Stimulated activated CD4-positive, alpha-beta T cell treated with anti-CD3 and anti-CD28 coated beads, Interleukin-1b, Interleukin-23, amount 100 ng/mL, for 4 hours (primary cell): ENCODE measurements around the gene LHFPL6.

Experiments used
- DNase-seq, 2 donors: peaks; one replicate each; pipeline ENCODE4 v3.0.0-alpha.2; 2020; ENCODE audit warnings: low read depth in 2 of 2

LHFPL6 gene

DNA sequence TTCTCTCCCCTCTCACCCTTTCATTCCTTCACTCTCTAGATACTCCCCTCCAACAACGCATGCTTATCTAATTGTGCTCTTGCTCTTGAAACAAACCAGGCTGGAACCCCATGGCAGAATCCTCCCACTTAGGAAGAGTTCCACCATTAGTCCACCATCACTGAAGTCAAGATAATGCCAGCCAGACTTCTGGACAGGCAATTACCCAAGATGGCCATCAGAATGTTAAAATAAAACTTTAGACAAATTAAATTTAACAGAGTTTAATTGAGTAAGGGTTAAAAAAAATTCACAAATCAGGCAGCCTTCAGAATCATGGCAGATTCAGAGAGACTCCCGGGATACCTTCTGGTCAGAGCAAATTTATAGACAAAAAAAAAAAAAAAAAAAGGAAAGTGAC is 221.5 kb downstream of the LHFPL6 start:
- no peak for DNase-seq

DNA sequence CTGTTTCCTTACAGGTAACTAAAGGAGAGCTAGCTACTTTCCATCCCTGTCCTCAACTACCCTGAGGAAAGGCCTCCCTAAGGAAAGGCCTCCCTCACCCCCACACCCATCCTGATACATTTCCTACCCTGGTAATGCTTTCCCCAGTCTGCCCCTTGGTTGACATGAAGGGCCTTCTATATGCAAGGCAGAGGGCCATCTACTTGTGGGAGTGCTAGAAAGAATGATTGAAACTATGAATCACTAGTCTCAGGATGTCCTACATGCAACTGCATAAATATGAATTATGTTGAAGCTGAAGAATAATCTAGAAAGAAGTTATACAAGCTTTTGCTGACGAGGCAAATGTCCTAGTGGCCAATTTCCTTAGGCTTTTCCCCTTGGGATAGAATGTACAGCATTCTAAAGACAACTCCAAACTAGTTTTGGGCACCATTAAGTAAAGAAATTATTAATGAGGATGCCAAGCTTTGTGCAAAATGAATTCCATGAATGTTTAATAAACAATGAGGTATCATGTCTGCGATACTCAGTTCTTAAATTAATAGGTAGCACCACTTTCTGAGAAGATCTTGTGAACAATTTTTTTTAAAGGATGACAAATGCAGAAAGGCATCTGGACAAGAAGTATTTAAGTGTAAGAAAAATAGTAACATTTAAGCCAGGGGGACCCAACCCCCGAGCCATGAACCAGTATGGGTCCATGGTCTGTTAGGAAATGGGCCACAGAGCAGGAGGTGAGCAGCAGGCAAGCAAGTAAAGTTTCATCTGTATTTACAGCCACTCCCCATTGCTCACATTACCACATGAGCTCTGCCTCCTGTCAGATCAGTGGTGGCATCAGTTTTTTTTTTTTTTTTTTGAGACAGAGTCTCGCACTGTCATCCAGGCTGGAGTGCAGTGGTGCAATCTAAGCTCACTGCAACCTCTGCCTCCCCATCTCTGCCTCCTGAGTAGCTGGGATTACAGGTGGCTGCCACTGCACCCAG is 223.0 kb downstream of the LHFPL6 start:
- DNase-seq, result no peak

DNA sequence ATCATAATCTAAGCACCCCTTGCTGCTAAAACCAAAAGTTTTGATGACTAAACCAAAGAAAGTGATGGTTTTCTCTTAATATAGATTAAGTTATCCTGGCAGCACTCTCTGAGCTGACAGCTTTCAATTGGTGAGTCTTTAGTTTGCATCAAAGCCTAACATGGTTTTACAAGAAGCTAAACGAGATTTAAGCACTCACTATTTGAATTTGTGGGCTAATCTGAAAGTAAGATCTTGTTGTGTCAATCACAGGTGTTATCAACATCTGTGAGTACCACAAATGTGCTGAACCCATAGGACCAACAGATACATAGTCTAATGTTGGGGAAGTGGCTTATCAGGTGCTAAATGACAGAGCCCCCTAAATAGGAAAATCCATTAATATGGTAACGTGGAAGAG is 223.9 kb downstream of the LHFPL6 start:
- no peak for DNase-seq

DNA sequence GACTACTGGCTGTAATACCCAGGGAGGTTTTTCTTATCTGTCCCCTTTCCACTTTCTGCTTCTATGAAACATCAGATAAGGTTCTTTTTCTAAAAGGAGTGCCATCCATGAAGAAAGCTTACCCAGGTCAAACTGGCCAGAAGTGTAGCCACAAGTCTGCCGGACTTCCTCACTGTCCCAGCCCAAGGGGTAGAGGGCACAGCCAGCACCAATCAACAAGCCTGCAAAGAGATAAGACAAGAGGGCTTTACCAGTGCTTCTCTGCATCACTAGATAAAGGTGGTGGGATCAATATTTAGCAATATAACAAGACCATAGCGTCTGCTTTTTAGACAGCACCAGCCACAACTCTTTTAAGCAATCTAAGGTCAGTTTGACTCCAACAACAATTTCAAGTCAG is 224.7 kb downstream of the LHFPL6 start:
- DNase-seq, result no peak

DNA sequence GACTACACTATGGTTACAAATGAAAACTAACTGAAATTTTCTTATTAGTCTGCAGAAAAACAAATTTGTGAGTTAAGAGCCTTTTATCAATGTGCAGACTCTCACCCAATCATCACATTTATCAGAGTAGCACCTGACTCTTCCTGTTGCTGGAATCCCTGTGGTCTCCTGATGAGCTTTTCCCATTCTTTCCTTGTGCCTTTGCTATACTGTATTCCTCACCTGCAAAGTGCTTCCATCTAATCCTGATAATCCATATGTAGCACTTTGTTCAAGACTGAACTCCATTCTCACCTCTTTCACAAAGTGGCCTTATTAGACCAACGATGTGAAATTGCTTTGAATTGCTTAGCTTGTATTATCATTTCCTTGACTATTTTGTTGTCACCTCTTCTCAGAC is 225.3 kb downstream of the LHFPL6 start:
- no peak for DNase-seq

DNA sequence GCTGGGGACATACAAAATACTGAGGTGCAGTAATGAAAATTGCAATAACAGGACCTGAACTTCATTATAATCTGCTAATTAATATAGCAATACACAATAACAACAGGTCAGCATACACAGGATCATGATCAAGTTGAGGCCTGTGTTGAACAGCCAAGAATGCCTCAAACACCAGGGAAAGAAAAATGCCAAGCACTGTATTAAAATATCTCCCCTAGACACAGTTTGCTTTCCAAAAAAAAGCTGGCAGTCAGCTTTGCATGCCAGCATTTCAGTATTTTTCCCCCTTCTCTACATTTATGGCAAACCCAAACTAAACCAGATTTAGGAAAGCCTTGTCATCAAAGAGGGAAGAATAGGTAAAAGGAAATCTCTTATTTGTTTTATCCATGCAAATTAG is 226.9 kb downstream of the LHFPL6 start:
- DNase-seq, result no peak

DNA sequence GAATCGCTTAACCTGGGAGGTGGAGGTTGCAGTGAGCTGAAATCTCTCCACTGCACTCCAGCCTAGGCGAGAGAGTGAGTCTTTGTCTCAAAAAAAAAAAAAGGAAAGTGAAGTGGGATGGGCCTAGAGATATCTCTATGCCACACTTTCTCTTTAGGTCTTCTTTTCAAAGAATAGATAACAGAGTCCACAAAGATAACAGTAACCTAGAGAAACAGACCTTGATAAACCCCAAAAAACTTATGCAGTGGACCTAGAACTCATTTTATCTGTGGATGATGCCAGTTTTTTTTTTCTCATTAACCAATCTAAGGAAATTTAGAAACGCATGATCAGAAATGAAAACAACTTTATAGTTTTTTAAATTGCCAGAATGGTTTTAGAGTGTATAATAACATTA is 227.4 kb downstream of the LHFPL6 start:
- DNase-seq, result no peak

DNA sequence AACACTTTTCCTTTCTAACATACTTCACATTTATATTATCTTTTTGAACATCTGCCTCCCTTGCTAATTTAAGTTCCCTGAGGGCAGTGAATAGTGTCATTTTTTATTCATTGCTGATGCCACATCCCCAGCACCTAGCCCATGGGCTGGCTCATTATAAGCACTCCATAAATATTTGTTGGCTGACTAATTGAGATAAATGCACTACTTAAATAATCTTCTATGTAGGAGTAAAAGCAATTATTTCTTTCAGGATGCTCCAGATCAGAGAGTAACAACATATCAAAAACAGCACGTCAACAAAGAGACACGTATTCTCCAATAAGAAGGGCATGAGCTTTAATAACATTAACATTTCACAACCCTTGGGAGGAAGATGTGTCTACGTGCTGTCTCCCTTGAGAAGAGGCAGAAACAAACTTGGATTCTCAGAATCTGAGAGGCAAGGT is 228.2 kb downstream of the LHFPL6 start:
- no peak for DNase-seq

DNA sequence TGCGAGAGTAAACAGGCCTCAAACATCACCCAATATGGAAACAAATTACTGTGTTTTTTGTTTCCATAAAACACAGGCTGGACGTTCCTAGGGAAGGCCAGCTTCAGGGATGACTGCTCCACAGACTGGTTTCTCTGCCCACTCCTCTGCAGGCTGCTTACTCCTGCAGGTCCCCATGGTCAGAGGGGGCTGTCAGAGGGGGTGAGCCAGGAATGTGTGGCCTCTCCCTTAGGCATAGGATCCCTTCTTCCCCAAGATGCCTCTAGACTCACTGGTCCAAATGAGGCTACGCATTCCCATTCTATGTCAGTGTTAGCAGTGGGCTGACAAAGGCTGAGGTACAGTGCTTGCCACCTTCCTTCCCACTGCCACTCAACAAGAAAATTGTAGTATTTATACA is 229.8 kb downstream of the LHFPL6 start:
- no peak for DNase-seq

DNA sequence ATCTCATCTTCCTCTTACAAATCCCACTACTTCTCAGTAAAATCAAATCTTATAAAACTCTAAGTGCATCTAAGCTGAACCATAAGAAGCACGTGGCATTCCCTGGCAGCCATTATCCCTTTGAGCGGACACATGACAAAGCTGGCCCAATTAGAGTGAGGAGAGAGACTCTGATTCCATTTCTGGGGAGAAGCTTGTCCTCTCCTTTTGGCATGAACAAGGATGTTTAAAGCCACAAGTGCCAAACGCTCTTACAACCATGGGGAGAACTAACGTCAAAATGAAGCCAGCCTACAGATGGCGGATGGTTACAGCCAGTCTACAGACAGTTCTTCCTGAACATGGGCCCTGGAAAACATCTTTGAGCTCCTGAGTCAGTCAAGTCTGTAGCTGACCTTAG is 231.3 kb downstream of the LHFPL6 start:
- DNase-seq, result no peak

DNA sequence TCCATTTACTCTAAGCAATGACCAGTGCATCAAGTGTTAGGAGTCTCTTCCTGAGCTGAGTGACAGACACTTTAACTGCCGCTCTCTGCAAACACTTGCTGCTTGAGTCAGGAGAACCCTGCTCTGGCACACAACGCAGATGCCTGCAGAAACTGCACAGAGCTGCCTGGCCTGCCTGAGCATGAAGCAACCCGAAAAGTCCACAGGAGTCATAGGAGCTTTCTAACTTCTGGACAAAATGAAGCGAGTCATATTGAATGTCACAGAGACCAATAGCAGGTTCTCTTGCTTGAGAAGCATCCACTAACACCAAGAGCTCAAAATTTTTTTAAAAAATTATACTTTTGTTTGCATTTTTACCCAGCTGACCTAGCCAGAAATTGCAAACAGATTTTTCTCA is 232.4 kb downstream of the LHFPL6 start:
- DNase-seq, result no peak

DNA sequence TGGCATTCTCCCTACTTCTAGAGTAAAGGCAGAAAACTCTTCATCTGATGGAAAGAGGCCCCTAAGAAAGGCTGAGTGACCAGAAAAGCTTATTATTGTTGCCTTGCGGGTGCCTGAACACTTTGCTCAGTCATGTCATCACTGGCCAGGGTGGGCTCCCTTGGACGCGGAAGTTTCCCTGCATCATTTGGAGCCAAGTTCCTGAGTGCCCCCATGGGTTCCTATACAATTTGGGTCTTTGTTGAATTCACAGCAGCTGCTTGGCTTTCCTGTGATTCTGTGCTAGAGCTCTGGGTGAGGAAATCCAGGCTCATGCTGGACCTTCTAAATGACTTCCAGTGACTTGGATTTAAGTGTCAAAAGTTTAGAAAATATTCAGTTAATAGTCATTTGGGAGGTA is 232.9 kb downstream of the LHFPL6 start:
- no peak for DNase-seq

DNA sequence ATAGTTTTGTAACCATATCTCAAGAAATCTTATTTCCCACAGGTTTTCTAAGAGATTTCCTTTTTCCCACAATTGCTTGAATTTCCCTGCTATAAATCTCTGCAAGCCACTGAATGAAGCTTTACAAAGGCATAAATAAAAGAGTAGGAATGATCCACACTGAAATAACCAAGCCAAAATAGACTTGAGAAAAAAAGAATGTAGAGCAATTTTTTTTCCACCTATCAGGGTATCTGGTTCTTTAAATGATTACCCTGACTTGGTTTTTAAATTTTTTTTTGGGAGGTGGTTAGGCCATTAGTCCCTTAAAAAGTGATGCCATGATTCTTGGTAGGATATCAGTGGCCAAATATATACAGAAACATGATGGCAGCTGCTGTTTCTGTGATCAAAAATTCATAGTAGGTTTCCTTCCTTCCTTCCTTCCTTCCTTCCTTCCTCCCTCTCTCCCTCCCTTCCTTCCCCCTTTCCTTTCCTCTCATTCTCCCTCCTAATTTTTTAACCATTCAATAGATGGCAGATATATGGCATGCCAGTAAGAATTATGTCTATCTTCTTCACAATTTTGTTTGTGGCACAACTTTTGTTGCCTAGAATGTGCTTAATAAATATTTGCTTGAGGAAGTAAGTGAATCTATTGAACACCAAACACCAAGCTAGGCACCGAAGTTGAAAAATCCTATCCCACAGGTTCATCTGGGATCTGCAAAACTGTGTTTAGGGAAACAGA is 233.7 kb downstream of the LHFPL6 start:
- no peak for DNase-seq

DNA sequence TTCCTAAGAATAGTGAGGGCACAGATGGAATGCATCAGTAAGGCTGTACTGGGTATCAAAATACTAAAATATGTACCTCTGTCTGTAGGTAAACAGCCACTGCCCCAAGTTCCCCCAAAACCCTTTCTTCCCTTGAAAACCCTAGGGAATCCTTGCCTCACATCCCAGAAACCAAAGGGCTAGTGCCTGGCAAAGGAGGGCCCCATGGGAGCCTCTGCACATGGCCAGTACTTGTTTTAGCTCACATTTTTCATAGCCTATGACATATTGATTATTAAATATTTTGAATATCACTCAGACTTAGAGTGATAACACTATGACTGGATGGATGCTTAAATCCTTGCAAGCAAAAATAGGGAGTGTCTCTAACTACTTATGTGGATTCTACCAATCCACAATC is 237.1 kb downstream of the LHFPL6 start:
- DNase-seq, result no peak

DNA sequence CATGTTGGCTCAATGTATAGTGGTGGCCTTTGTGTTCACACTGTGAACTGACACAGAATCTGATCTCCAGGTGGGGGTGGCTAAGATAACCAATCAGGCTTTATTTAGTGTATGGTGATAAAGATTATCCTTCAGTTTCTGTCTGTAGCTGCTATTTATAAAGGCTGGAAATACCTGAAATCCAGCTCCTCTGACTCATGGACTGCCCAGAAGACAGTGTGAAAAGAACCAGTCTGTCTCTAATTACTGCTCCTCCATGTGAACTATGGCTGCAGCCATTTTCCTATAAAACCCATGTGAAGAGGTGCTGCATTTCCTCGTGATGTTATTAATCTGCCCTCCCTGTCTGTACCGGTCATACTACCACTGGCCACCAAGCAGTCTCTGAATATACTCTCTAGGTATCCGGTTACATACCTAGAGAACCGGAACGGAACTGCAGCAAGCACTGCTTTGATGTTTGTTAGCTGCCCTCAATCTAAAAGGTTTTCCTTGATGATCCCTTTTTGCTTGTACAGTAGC is 238.0 kb downstream of the LHFPL6 start:
- no peak for DNase-seq

DNA sequence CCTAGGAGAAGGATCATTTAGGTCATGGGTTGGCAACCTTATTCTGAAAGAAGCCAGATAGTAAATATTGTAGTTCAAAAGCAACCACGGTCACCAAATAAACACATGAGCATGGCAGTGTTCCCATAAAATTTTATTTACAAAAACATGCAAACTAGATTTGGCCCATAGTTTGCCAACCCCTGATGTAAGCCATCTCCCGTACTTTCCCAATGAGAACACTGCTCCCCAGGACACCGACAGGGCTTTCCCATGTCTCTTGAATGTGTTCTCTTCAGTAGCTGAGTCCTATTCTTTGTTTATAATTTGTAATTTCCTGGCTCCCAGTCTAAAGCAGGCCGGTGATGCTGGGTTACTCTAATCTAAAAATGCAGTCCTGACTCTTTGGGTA is 239.6 kb downstream of the LHFPL6 start:
- DNase-seq, result no peak

DNA sequence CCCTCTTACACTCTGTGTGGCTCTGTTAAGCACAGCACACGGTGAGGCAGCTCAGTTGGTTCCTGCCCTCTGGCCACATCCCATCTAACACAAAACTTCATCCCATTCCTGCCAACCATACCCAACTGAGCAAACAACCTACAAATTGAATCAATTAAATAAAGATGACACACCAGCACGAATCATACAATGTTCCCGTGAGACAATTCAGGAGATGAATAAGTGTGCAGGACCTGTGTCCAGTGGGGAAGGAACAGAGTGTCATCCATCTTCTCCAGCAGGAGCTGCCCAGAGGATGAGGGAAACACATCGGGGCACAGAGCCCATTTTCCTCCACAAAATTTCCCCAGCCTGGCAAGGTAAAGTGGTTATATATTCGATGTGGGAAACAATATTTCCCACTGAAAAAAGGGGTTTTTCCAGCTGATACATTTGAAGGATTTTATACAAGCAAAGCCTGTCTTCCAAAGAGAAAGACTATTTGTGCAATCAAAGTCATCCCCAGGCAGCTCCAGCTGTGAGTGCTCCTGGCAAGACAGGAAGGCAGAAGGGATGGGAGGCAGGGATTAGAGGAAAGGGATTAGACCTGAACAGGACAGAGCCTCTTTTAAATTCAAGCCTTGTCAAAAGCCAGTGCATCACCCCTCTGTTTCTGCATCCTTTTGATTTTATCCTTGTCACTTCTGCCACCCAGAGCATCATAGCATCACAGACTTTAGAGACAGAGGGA is 240.2 kb downstream of the LHFPL6 start:
- no peak for DNase-seq

DNA sequence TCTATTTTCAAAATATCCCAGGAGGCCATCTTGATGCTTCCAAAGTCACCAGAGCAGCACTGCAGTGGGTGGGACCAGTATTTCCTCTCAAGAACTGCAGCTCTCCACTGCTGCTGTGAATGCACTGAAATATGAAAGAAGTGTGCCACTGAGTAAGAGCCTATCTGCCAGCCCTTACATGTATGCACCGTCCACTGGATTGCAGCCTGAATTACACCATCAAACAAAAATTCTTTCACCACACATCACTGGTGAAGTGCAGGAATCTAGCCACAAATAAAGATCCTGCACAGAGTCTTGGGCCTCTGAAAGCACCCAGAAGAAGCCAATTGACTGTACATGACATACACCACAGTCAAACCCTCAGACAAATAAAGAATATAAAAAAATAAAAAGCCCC is 249.0 kb downstream of the LHFPL6 start:
- DNase-seq, result no peak

DNA sequence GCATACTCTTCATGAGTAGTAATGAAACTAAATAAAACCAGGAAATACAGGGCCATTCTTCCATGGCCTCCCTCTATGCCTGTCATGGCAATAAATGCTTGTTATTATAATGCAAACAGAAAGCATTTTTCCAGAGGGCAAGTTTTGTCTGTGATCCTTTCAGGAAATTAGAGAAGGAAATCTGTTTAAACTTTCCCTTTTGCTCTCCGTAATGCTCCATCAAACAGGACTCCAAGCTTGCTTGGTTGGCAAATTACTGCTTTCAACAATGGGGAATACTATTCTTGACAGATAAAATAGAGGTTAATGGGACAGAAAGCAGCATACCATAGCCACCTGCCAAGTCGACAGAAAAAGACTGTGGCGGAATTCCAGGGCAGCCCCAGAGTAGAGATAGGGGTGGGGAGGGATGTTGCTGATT is 252.5 kb downstream of the LHFPL6 start:
- no peak for DNase-seq

DNA sequence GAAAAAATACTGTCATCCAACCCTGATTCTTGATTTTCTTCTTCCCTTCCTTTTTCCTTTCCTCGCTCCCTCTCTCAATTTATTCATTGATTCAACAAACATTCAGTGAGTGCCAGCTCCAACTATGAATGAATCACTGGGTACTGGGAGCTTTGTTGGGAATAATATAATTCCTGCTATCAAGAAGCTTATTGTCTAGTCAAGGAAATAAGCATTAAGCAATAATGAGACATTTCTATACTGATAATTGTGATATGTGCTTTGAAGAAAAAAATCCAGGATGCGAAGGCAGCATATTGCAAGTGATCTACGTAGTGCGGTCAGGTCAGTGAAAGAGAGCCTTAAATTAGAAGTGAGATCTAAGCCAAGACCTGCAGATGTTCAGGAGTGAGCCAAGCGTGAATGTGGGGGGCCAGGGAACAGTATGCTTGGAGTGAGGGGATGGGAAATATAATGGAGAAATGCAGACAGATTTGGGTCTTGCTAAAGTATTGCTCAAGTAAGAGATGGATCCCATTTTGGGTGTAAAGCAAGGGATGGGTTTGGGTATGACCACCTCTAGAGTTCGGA is 253.5 kb downstream of the LHFPL6 start:
- DNase-seq, result no peak
